NCI-H146 treated with DMSO at 0.1 percent for 48 hours (cell line): Measurements from ENCODE around the gene NOS1AP.

Source experiments
- DNase-seq: peaks from one replicate; lab custom pipeline; 2025; ENCODE audit not compliant: unreplicated experiment; lab: John Stamatoyannopoulos, UW

Gene NOS1AP

DNA sequence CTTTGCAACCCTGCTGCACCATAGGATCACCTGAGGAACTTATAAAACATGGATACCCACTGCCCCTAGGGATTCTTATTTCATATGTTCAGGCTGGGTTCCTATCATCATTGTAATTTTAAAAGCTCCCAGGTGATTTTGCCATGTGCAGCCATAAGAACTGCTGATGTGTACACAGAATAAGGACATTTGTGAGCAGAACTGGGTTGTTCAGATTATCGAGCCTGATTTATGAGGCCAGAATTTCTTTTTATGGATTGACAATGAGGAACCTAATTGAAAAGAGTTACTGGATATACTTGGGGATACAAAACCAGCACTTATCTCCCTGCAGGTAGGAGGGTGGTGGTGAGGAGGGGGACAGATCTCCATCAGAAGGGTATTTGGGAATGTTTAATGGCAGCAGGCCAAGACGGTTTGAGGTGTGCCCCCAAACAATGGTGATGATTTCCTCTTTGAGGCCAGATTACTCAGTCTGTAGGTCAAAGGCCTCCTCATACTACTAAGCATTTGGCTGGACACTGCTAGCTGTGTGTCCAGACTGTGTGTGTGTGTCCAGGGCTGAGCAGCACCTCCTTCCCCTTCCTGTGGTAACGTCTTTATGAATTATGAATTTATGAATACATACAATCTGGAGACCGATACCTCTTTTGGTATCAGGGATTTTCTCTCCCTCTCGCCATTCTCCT is 18.9 kb downstream of the NOS1AP start:
- no peak for DNase-seq

DNA sequence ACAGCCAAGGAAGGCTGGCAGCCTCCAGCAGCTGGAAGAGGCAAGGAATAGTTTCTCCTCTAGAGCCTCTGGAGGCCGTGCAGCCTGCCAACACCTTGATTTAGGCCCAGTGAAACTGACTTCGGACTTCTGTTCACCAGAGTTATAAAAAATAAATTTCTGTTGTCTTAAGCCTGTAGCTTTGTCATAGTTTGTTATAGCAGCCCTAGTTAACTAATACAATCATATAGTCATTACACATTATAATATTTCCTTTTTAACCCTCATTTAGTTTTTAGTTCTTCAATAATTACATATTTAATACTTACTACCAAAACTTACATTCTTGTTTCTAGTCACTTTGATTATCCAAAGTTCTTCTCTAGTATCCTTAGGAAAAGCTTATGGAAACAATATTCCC is 20.3 kb downstream of the NOS1AP start:
- no peak for DNase-seq

DNA sequence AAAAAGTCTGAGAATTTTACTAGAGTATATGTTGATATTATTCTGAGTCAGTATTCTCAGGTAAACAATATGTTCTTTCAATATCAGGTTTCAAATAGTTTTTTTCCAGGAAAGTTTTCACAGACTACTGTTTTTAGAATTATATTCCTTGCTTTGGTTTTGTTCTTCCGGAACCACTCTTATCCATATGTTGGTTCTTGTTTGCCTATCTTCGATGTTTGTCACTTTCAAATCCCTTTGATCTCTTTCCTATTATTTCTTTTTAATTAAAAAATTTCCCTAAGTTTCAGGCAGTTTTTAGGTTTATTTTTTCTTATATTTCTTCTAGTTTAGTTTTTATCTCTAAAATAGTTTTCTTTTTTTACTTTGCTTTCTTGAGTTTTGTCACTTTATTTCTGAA is 20.9 kb downstream of the NOS1AP start:
- no peak for DNase-seq

DNA sequence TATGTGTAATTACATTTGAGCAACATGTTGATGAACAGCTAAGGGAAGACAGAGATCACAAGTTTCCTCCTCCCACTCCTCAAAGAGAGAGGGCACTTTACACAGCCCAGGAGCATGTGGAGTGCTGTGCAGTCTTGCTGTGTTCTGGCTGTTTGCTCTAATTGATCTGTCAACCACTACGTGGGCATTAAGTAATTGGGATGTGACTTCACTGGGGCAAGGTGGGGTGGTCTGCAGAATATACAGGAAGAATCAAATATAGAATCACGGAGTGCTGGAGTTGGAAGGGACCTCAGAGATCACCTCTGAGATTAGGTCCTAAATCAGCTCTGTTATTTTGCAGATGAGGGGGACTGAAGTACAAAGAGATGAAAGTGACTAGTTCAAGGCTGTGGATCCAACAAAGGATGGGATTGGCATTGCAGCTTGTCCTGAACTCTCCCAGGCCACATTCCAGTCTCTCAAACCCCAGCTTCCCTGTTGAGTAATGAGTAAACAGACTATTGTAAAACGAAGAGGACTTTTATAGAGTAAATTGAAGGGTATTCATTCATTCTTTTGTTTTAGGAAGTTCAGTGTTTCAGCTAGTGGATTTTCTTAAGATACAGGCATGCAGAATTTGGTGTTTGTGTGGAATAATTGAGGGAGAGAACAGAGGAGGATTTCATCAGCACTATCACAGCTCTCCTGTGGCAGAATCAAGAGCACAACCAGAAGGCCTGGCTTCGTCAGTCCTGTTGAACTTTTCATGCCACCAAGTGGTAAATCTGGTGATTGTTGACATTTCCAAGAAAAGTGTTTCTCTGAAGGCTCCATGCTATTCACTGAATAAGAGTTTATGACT is 22.4 kb downstream of the NOS1AP start:
- DNase-seq, result no peak

DNA sequence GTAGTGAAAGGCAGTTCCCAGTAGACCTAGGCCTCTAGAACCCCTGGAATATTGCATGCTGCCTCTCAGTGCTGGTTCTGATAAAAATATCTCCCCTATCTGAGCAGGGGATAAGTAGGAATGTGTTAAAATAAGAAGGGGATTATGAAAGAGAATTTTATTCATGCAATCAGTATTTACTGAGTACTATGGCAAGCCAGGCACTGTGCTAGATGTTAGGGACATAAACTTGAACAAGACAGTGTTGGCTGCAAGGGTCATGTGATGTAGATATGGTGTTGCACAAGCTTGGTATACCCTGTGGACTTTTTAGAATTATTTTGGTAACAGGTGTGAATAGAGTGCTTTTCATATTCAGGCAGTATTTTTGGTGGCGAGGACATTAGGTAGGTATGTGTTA is 23.6 kb downstream of the NOS1AP start:
- no peak for DNase-seq

DNA sequence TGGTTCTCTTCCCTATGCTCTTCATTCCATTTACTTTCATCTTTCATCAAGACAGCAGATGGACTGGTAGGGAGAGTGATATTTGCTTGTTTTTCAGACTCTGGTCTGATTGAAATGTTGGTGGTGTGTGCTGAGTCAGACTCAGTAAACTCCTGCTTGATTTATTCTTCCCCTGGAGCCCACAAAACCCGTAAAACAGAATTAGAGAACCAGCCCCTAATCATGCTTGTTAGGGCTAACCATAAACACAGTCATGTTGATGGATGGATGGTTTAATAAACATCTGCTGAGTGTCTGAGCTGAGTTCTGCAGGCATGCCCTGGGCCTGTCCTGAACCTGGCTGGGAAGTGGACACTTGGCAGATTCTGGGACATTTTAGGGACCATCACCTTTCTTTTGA is 24.8 kb downstream of the NOS1AP start:
- DNase-seq, result no peak

DNA sequence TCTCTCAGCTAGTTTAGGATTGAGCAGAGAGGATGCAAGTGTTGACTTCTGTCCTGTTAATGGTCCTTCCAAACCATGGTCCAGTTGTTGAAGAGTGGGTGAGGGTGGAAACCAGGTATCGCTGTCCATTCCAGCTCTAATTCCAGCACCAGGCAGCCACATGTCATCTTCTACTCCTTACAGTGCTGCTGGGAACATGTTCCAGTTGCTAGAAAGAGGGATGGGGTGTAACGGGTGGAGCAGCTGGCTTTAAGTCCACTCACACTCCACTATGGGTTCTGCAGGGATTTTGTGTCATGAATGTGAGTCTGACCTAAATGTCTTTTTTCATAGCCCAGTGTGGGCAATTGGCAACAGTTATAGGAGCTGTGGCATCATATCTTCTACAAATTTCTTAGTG is 25.2 kb downstream of the NOS1AP start:
- DNase-seq, result no peak

DNA sequence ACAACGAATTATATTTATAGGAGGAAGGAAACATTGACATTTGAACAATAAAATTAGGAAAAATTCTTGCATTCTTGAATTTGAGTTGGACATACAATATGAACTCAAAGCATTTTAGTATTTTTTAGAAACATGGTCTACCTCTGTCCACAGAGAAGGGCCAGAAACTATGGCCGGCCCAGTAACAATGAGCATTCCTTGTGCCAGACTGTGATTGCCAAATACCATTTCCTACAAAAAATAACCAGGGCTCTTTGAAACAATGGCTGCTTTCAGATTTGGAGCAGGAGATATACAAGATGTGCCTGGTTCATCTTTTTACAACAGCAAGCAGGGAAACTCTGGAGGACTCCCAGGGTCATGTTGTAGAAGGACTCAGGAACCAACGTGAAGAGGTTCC is 38.4 kb downstream of the NOS1AP start:
- DNase-seq, result no peak

DNA sequence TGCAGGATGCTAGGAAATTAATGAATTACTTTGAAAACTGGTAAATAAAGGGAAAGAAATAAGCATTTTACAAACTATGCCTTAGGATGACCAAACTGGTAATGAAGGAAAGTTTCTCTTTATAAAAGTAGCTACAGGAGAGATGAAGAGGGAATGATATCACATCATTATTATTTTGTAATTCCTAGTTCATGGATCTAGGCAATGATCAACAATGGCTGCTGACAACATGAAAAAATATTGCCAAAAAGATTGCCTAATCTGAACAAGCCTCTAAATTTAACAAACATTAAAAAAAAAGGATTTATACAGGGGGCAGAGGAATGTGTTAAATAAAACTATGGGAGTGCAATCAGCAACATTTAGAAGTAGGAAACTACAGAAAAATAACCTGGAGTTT is 38.9 kb downstream of the NOS1AP start:
- no peak for DNase-seq

DNA sequence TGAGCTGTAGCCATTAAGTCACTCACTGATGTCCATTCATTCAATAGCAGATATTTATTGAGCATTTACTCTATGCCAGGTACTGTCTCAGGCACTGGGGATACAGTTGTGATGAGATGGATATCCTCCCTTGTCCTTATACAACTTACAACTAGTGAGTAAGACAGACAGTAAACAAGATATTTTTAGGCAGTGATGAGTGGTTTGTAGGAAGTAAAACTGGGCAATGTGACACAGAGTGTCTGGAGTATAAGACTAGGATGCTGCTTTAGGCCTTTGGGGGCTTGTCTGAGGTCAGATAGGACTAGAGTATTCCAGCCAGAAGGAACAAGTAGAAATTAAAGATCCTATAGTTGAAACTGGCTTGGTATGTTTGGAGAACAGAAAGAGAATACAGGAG is 41.4 kb downstream of the NOS1AP start:
- DNase-seq, result no peak

DNA sequence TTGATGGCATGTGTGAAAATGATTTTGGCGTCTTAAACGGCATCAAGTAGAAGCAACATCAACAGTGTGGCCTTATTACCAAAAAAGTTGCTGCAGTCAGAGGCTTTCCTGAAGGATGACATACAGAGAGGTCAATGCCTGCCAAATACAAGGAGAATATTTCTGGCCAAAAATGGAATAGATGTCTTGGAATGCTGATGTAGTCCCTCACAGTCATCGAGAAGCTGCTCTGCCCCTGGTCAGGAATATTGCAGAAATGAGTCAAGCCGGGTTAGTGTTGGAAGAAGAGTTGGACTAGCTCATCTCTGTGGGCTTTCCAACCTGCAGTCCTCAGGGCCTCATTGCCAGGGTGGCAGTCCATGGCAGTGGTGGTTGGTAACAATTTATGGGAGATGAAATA is 42.1 kb downstream of the NOS1AP start:
- no peak for DNase-seq

DNA sequence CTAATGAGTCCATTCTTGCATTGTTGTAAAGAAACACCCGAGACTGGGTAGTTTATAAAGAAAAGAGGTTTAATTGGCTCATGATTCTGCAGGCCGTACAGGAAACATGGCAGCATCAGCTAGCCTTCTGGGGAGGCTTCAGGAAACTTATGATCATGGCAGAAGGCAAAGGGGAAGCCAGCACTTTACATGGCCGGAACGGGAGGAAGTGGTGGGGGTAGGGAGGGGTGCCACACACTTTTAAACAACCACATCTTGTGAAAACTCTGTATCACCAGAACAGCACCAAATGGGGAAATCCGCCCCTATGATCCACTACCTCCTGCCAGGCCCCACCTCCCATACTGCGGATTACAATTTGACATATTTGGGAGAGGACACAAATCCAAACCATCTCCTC is 43.9 kb downstream of the NOS1AP start:
- DNase-seq, result no peak

DNA sequence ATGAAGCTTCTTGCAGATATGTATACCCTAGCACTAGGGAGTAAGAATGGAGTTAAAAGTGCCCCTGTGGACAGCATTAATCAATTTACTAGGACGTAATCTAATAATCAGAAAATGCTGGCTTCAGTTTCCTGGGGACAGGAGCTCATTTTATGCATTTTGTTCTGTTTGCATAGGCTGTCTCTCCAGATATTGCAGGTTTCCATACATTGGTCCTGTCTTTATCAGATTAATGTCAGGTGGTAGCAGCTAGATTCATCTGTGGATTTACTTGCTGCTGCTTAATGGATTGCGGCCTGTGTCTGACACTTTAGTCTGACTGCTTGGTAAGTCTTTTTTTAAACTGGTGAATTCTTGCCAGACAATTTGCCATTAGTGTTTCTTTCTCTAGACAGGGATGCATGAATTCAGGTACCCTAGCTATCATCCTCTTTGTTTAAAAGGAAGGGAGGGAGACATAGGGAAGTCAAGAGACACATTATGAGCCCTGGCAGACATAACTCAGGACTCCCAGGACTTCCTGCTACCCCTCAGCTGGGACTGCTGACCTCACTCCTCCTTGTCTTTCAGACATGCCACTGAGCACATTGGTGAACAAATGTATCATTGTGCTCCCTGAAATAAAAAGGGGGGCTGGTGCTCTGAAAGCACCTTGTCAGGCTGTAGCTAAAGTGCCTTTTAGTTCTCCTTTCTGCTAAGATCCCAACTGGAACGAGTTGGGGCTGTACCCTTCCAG is 47.7 kb downstream of the NOS1AP start:
- no peak for DNase-seq

DNA sequence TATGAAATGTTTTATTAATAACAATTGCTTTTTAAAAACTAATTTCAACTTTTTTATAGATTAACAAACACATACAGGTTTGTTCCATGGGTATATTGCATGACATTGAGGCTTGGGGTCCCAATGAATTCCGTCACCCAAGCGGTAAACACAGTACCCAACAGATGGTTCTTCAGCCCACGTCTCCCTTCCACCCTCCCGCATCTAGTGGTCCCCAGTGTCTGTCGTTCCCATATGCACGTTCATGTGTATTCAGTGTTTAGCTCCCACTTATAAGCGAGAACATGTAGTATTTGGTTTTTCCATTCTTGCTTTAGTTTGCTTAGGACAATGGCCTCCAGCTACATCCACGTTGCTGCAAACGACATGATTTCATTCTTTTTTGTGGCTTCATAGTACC is 48.6 kb downstream of the NOS1AP start:
- no peak for DNase-seq

DNA sequence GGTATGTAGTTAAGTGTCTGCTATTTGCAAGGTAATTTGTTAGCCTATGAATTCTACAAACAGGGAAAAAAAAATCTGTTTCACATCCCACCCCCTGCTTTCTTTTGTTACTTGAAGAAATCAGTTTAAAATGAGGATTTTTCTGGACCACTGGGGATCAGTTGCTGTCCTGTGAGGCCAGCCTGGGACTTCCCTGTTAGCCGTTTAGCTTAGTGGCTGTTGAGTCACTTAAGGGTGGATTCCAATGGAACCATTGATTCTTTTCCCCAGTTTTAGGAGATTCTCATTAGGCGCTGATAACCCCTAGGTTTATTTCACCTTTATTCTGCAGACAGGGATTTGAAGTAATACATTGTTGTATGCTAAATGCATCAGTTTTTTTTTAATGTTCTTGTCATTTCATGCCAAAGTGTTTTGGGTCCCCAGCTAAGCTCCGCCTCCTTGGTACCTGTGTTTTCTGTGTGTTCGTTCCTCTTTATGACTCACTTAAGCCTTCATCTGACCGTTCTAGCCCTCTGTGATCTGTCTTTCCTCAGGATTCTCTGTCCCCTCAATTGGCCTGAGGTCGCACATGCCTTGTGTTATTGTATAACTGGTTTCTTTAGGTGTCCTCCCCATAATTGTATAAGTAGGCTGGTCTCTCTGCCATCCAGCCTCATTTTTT is 59.3 kb downstream of the NOS1AP start:
- DNase-seq, result no peak

DNA sequence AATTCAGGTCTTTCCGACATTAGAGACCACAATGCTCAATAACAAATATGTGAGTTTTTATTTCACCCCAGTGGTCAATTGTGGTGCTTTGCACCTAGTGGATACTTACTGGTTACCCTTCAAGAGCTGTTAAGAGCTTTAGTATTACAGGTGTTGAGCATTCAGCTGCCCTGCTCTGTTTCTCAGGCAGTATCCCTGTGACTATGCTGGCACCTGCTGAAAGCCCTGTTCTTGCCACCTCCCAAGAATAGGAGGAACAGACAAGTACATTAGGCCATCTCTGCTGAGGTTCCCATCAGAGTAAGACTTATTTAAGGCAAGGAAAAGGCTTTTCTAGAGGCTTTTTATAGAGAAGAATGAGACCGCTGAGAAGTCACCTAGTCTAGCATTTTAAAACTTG is 60.8 kb downstream of the NOS1AP start:
- DNase-seq, result no peak

DNA sequence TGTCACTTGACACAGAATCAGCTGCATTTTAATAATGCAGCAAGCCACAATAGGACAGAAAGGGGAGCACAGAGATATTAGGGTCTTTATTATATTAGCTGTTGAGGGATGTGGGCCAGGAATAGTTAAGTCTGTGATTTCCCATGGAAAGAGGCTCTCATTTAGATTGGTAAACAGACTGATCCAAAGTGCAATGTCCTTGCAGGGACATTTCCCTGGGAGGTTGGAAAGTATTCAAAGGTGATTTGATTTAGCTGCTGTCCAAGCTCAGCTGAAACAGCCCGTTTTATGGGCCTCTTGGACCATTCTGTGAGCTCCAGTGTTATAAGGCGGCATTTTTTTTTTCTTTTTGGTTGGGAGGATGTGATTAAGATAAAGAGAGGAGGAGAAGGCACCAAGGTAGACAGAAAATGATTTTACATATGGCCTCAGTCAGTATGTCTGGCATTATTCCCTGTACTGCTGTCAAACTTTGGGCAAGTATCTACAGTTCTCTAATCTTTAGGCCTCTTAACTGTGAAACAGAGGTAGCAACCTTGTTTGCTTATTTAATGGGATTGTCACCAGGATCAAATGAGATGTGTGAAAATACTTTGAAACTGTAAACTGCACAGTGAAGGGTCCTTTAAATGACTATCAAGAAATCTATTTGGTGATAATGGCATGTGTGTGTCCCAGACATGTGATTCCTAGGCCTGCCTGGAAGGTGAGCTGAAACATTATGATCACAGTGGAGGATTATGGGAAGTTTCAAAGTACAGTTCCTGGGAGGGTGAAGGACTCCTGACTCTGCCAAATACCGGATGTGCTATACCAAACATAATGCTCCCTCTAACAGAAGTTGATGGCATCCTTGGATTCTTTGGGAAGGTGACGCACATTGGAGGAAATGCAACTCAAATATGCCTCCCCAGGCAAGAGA is 62.2 kb downstream of the NOS1AP start:
- no peak for DNase-seq

DNA sequence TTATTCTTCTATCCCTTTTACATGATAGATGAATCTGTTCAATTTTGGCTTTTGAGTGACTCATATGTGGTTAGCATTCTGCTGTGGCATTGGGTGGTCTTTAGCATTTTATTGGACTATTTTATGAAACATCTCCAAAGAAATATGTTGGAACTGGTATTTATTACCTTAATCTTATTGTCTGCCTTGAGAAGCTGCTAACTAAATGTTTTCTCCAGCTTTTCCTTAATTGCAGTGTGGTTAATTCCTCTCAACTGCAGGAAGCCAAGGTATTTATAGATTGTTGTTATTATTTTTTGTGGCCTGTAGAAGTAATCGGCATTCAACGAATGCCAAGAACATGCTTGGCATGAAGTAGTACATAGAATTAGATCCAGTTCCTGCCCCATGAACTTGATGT is 64.1 kb downstream of the NOS1AP start:
- no peak for DNase-seq

DNA sequence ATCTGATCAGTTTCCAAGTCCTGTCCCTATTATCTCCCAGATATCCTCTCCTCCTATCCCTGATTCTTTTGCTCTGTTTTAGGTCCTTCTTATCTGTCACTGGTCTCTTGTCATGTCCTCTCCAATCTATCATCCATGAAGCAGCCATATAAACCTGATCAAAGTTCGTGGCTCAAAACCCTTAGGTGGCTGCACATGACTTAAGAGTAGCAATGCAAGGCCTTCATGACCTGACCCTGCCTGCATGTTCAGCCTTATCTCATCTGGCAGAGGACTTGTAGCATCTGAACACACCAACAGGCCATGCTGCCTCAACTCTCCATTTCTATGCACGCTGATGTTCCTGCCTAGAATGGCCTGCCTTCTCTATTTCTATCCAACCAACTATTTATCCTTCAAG is 65.2 kb downstream of the NOS1AP start:
- no peak for DNase-seq

DNA sequence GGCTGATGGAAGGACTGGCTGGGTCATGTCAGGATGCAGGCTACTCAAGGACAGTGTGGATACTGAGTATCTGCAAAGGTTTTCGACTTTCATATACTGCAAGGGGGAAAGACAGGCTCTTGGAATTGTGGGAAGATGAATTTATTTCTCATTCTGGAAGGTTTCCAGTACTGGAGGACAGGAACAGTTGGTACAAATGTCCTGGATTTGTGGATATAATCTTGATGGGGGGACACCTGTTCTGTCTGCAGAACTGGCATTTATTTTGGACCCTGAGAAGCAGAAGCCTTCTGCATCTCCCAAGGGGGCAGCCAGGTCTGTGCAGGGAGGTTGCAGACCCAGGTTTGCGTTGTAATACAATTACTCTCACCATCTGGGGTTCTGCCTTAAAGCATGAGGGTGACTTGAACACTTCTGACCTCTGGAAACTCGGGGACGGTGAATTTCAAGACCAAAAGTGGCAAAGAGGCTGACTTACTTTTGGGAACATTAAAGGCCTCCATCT is 65.8 kb downstream of the NOS1AP start:
- DNase-seq, result no peak
